Fibroblast of skin of back (primary cell): Measurements from ENCODE around the gene KIAA1755.
"Not testable (repeated sequence)": the region's sequence is repeated elsewhere in the genome, so short reads cannot be mapped to it uniquely, and the experiment has no call there.

Experiments
- DNase-seq: peaks from one replicate; pipeline ENCODE4 v3.0.0-alpha.2; 2013

The KIAA1755 gene

GRCh38 chr20:38266426-38266825 is 5.9 kb upstream of the KIAA1755 start:
- no peak for DNase-seq

- no peak for DNase-seq
These were observed 2.4 kb upstream of the KIAA1755 start for GRCh38 chr20:38262931-38263330.

GRCh38 chr20:38261054-38261390 is 487 bp upstream of the KIAA1755 start:
- no peak for DNase-seq

GRCh38 chr20:38260025-38260377 is 534 bp downstream of the KIAA1755 start:
- peak; percentile 54 for DNase-seq

- DNase-seq = no peak
These were observed 1.9 kb downstream of the KIAA1755 start for GRCh38 chr20:38258545-38259215.

GRCh38 chr20:38256966-38257365 is 3.6 kb downstream of the KIAA1755 start:
- no peak for DNase-seq

- DNase-seq = no peak
These were observed 4.5 kb downstream of the KIAA1755 start for GRCh38 chr20:38256021-38256420.

GRCh38 chr20:38255393-38255792 is 5.1 kb downstream of the KIAA1755 start:
- no peak for DNase-seq

GRCh38 chr20:38254621-38255020 is 5.9 kb downstream of the KIAA1755 start:
- DNase-seq = not testable (repeated sequence)

- no peak for DNase-seq
These were observed 7.0 kb downstream of the KIAA1755 start for GRCh38 chr20:38253571-38253970.

GRCh38 chr20:38252292-38253288 is 7.9 kb downstream of the KIAA1755 start:
- DNase-seq = no peak

- DNase-seq = not testable (repeated sequence)
These were observed 9.1 kb downstream of the KIAA1755 start for GRCh38 chr20:38251441-38251840.

GRCh38 chr20:38250609-38251008 is 9.9 kb downstream of the KIAA1755 start:
- DNase-seq = no peak

GRCh38 chr20:38249536-38250310 is 10.8 kb downstream of the KIAA1755 start:
- no peak for DNase-seq

GRCh38 chr20:38248133-38248532 is 12.4 kb downstream of the KIAA1755 start:
- DNase-seq = no peak

GRCh38 chr20:38247725-38248124 is 12.8 kb downstream of the KIAA1755 start:
- DNase-seq = not testable (repeated sequence)

- no peak for DNase-seq
These were observed 13.4 kb downstream of the KIAA1755 start for GRCh38 chr20:38247166-38247509.

- DNase-seq = no peak
These were observed 14.0 kb downstream of the KIAA1755 start for GRCh38 chr20:38246357-38247165.

GRCh38 chr20:38245753-38246152 is 14.8 kb downstream of the KIAA1755 start:
- DNase-seq = no peak

GRCh38 chr20:38243709-38244020 is 16.9 kb downstream of the KIAA1755 start:
- no peak for DNase-seq

- DNase-seq = no peak
These were observed 17.5 kb downstream of the KIAA1755 start for GRCh38 chr20:38242848-38243708.

GRCh38 chr20:38241201-38241600 is 19.3 kb downstream of the KIAA1755 start:
- no peak for DNase-seq
